Osteocyte (in vitro differentiated cells): ENCODE measurements around the gene MFF. TPM values are rescaled to one million over a fixed set of nuclear protein-coding genes. Genes with fewer than 3 reads are reported as not detected.

Experiments used
- DNase-seq: peaks from one replicate; pipeline ENCODE4 v3.0.0; 2021; ENCODE audit warnings: mixed read lengths; ENCODE audit not compliant: unreplicated experiment; ENCODE audit errors: extremely low spot score
- H3K27ac Mint-ChIP-seq: one replicate; pipeline ENCODE4 v1.8.0; 2021; ENCODE audit warnings: mild to moderate bottlenecking, mixed read lengths; ENCODE audit not compliant: unreplicated experiment
- H3K27me3 Mint-ChIP-seq: one replicate; pipeline ENCODE4 v1.8.0; 2021; ENCODE audit warnings: mixed read lengths; ENCODE audit not compliant: unreplicated experiment
- H3K36me3 Mint-ChIP-seq: one replicate; pipeline ENCODE4 v1.8.0; 2021; ENCODE audit warnings: mixed read lengths; ENCODE audit not compliant: unreplicated experiment
- H3K4me1 Mint-ChIP-seq: one replicate; pipeline ENCODE4 v1.8.0; 2021; ENCODE audit warnings: mixed read lengths; ENCODE audit not compliant: unreplicated experiment
- H3K4me3 Mint-ChIP-seq: one replicate; pipeline ENCODE4 v1.8.0; 2021; ENCODE audit warnings: mild to moderate bottlenecking, moderate library complexity, mixed read lengths; ENCODE audit not compliant: unreplicated experiment
- H3K9me3 Mint-ChIP-seq: one replicate; pipeline ENCODE4 v1.8.0; 2021; ENCODE audit warnings: mixed read lengths; ENCODE audit not compliant: unreplicated experiment
- CTCF ChIP-seq: fragments of 200-600 bp; sonication (generic); IDR thresholded peaks from 2 replicates; pipeline ENCODE4 v1.5.0; 2021; ENCODE audit warnings: antibody characterized with exemption, mild to moderate bottlenecking, moderate library complexity
- total RNA-seq: library from RNA; stranded (reverse); gene quantifications from 2 replicates; pipeline ENCODE4 v1.2.1, GENCODE V29; 2021

MFF gene
- total RNA-seq, 1 donor from 2014 or later, result 83.4 TPM

DNA sequence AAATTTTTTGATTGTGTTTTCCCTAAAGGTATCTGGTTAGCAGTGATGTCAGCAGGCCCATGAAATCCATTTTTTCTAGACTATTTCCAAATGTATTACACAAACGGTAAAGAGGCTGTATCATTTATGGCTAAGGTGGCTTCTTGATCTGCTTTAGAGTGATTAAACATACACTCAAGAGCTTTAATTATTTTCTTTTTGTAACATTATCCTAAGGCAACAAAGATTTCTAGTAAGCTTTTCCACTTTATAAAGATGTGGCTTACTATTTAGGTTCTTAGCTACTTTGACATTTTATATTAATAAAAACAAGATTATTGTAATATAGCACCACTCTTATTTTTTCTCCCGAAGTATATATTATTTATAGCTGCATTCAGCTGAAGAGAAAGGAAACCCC lies 16.5 kb downstream of the MFF start:
- no peak for TF ChIP-seq CTCF
- DNase-seq, result no peak
- H3K4me3 Mint-ChIP-seq, result no peak overlapping the region
- H3K27me3 Mint-ChIP-seq, result no peaks in the 10 kb centered on the region
- no peaks in the 10 kb centered on the region for H3K9me3 Mint-ChIP-seq
- H3K4me1 Mint-ChIP-seq, result no peaks in the 10 kb centered on the region
- H3K36me3 Mint-ChIP-seq, result peaks cover 32% of the 10 kb centered on the region
- no peak overlapping the region for H3K27ac Mint-ChIP-seq

DNA sequence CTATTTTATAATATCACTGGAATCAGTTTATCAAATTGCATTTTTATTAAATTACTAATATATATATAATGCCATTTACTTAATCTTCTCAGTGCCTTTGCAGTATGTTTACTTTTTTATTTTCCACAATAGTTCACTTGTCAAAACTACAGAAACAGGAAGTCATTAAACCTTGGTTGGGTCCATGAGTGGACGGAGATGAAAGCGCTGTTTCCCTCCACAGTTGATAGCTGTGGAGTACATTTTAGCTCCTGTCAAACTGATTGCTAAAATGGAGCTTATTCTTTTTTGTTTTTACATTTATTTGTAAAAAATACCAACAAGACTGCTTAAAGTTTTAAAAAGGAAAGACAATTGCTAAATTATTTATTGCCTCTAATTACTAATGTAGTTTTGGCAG lies 19.2 kb downstream of the MFF start:
- no peak overlapping the region for H3K27ac Mint-ChIP-seq
- DNase-seq, result no peak
- no peaks in the 10 kb centered on the region for H3K27me3 Mint-ChIP-seq
- no peaks in the 10 kb centered on the region for H3K4me1 Mint-ChIP-seq
- peaks cover 35% of the 10 kb centered on the region for H3K36me3 Mint-ChIP-seq
- no peaks in the 10 kb centered on the region for H3K9me3 Mint-ChIP-seq
- no peak overlapping the region for H3K4me3 Mint-ChIP-seq
- no peak for TF ChIP-seq CTCF

DNA sequence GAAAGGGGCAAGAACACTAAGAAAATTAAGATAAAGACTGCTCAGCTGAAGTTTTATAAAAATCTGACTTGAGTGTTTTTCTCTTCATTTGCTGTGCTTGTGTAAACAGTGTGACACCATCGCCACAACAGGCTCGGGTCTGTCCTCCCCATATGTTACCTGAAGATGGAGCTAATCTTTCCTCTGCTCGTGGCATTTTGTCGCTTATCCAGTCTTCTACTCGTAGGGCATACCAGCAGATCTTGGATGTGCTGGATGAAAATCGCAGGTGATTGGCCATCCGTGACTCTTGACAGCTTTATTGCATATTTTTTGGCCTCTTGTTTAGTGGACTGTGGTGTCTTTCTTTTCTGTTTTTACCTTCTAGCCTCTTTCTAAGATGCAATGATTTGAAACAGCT lies 22.1 kb downstream of the MFF start:
- no peak overlapping the region for H3K27ac Mint-ChIP-seq
- TF ChIP-seq CTCF, result no peak
- H3K27me3 Mint-ChIP-seq, result no peaks in the 10 kb centered on the region
- no peak overlapping the region for H3K4me3 Mint-ChIP-seq
- no peak for DNase-seq
- H3K9me3 Mint-ChIP-seq, result no peaks in the 10 kb centered on the region
- H3K36me3 Mint-ChIP-seq, result peaks cover 26% of the 10 kb centered on the region
- no peaks in the 10 kb centered on the region for H3K4me1 Mint-ChIP-seq

- H3K27me3 Mint-ChIP-seq, result no peaks in the 10 kb centered on the region
- H3K36me3 Mint-ChIP-seq, result peaks cover 28% of the 10 kb centered on the region
- no peak overlapping the region for H3K4me3 Mint-ChIP-seq
- H3K9me3 Mint-ChIP-seq, result no peaks in the 10 kb centered on the region
- H3K27ac Mint-ChIP-seq, result no peak overlapping the region
- TF ChIP-seq CTCF, result no peak
- no peaks in the 10 kb centered on the region for H3K4me1 Mint-ChIP-seq
- no peak for DNase-seq
Observed at GRCh38 chr2:227348324-227348723, 23.3 kb downstream of the MFF start.

GRCh38 chr2:227349989-227350612 lies 25.1 kb downstream of the MFF start:
- H3K4me1 Mint-ChIP-seq, result no peaks in the 10 kb centered on the region
- no peaks in the 10 kb centered on the region for H3K9me3 Mint-ChIP-seq
- H3K27ac Mint-ChIP-seq, result no peak overlapping the region
- H3K27me3 Mint-ChIP-seq, result no peaks in the 10 kb centered on the region
- no peak for TF ChIP-seq CTCF
- peaks cover 32% of the 10 kb centered on the region for H3K36me3 Mint-ChIP-seq
- no peak for DNase-seq
- H3K4me3 Mint-ChIP-seq, result no peak overlapping the region
